MM.1S (cell line): ENCODE measurements around the gene EXOC6.

Experiments
- DNase-seq: peaks from one replicate; pipeline ENCODE4 v3.0.0-alpha.2; 2015
- H2AFZ ChIP-seq: fragments of 300-600 bp; sonication (generic); 2 replicates; pipeline ENCODE4 v1.6.0; 2016; ENCODE audit warnings: antibody characterized with exemption, low read length
- H3F3A ChIP-seq: fragments of 300-600 bp; sonication (generic); 2 replicates; pipeline ENCODE4 v1.6.1; 2016; ENCODE audit warnings: mild to moderate bottlenecking, antibody characterized with exemption, low read length, moderate library complexity, mixed read lengths; ENCODE audit not compliant: insufficient read depth
- H3K27ac ChIP-seq: fragments of 300-600 bp; sonication (generic); 2 replicates; pipeline ENCODE4 v1.5.1; 2016; ENCODE audit warnings: mild to moderate bottlenecking, low read length
- H3K27me3 ChIP-seq: fragments of 300-600 bp; sonication (generic); replicated peaks from 2 replicates; pipeline ENCODE4 v1.6.0; 2016; ENCODE audit warnings: low read length; ENCODE audit not compliant: insufficient read depth
- H3K36me3 ChIP-seq: fragments of 300-600 bp; sonication (generic); replicated peaks from 2 replicates; pipeline ENCODE4 v1.6.1; 2016; ENCODE audit warnings: mild to moderate bottlenecking, low read length, mixed read lengths; ENCODE audit not compliant: insufficient read depth
- H3K4me1 ChIP-seq: fragments of 300-600 bp; sonication (generic); 2 replicates; pipeline ENCODE4 v1.6.1; 2016; ENCODE audit warnings: low read length, mixed read lengths
- H3K4me2 ChIP-seq: fragments of 300-600 bp; sonication (generic); 2 replicates; pipeline ENCODE4 v1.6.0; 2016; ENCODE audit warnings: low read depth, low read length
- H3K4me3 ChIP-seq: fragments of 300-600 bp; sonication (generic); 2 replicates; pipeline ENCODE4 v1.5.1; 2016; ENCODE audit warnings: low read length, mixed read lengths
- H3K79me2 ChIP-seq: fragments of 300-600 bp; sonication (generic); 2 replicates; pipeline ENCODE4 v1.6.1; 2016; ENCODE audit warnings: mixed run types, low read length, mixed read lengths
- H3K9ac ChIP-seq: fragments of 300-600 bp; sonication (generic); 2 replicates; pipeline ENCODE4 v1.6.1; 2016; ENCODE audit warnings: low read length, mixed read lengths
- H3K9me2 ChIP-seq: fragments of 300-600 bp; sonication (generic); replicated peaks from 2 replicates; pipeline ENCODE4 v1.6.1; 2016; ENCODE audit warnings: mild to moderate bottlenecking, low read length, mixed read lengths; ENCODE audit not compliant: insufficient read depth
- H3K9me3 ChIP-seq: fragments of 300-600 bp; sonication (generic); replicated peaks from 2 replicates; pipeline ENCODE4 v1.6.1; 2016; ENCODE audit warnings: mild to moderate bottlenecking, low read length, mixed read lengths; ENCODE audit not compliant: insufficient read depth
- H4K20me1 ChIP-seq: fragments of 300-600 bp; sonication (generic); 2 replicates; pipeline ENCODE4 v1.6.1; 2016; ENCODE audit warnings: mild to moderate bottlenecking, low read length, moderate library complexity, mixed read lengths; ENCODE audit not compliant: insufficient read depth
- EZH2 ChIP-seq: fragments of 300-600 bp; sonication (generic); optimal IDR thresholded peaks from 2 replicates; pipeline ENCODE3; 2017; ENCODE audit warnings: low read depth, mild to moderate bottlenecking, antibody characterized with exemption, low read length, mixed read lengths
- EZH2phosphoT487 ChIP-seq: fragments of 300-600 bp; sonication (generic); IDR thresholded peaks from 2 replicates; pipeline ENCODE4 v1.6.1; 2018; ENCODE audit warnings: antibody characterized with exemption, low read length
- TF ChIP-seq, protein P1 (sequence below): fragments of 300-600 bp; sonication (generic); IDR thresholded peaks from 2 replicates; pipeline ENCODE4 v1.5.1; 2016; ENCODE audit warnings: antibody characterized with exemption, low read length, mixed read lengths

EXOC6 gene

DNA sequence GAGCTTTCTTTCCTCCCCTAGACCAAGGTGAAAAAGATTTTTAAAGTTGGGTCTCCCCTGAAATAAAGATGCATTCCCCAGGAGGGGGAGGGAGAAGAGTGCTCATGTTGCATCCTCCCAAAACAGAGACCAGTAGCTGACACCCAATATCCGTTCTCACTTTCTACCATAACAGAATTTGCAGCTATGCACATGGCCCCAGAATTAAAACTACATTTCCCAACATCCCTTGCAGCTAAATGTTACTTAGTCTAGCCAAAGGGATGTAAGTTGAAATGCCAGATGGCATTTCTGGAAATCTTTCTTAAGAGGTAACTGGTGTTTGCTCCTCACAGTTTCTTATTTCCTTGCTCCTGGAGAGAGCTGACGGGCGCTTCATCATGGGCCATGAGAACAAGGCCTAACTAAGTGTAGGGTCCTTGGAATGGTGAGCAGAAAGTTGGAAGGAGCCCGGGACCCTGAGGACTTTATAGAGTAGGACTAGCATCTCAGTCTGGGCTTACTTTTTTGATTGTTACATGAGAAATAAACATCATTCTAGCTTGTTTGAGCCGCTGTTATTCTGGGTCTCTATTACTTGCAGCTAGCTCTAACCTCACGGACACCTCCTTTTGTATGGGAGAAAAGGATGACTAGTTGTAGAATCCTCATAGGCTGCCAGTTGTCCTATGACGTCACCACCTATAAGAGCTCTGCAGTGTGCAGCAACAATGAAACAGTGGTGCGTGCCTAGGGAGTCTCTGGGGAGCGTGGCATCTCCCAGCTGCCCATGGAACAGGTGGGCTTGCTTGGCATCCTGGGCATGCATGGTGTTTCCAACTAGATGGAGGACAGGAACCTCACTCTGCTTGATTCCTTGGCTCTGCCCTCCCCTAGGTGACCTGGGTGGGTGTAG, 46.1 kb upstream of the EXOC6 start:
- H4K20me1 ChIP-seq = no peaks in the 10 kb centered on the region
- no peaks in the 10 kb centered on the region for H3K36me3 ChIP-seq
- H3K4me3 ChIP-seq = no peak overlapping the region
- H3K27me3 ChIP-seq = no peaks in the 10 kb centered on the region
- H3K9me2 ChIP-seq = no peaks in the 10 kb centered on the region
- H2AFZ ChIP-seq = no peak overlapping the region
- no peak for DNase-seq
- no peaks in the 10 kb centered on the region for H3K4me1 ChIP-seq
- no peaks in the 10 kb centered on the region for H3K9me3 ChIP-seq
- no peak overlapping the region for H3K27ac ChIP-seq
- no peak overlapping the region for H3K4me2 ChIP-seq
- TF ChIP-seq, protein P1, sequence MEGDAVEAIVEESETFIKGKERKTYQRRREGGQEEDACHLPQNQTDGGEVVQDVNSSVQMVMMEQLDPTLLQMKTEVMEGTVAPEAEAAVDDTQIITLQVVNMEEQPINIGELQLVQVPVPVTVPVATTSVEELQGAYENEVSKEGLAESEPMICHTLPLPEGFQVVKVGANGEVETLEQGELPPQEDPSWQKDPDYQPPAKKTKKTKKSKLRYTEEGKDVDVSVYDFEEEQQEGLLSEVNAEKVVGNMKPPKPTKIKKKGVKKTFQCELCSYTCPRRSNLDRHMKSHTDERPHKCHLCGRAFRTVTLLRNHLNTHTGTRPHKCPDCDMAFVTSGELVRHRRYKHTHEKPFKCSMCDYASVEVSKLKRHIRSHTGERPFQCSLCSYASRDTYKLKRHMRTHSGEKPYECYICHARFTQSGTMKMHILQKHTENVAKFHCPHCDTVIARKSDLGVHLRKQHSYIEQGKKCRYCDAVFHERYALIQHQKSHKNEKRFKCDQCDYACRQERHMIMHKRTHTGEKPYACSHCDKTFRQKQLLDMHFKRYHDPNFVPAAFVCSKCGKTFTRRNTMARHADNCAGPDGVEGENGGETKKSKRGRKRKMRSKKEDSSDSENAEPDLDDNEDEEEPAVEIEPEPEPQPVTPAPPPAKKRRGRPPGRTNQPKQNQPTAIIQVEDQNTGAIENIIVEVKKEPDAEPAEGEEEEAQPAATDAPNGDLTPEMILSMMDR = no peak
- TF ChIP-seq EZH2 (no peak), EZH2phosphoT487 (no peak)
- H3K79me2 ChIP-seq = no peaks in the 10 kb centered on the region
- no peak overlapping the region for H3K9ac ChIP-seq
- no peaks in the 10 kb centered on the region for H3F3A ChIP-seq

DNA sequence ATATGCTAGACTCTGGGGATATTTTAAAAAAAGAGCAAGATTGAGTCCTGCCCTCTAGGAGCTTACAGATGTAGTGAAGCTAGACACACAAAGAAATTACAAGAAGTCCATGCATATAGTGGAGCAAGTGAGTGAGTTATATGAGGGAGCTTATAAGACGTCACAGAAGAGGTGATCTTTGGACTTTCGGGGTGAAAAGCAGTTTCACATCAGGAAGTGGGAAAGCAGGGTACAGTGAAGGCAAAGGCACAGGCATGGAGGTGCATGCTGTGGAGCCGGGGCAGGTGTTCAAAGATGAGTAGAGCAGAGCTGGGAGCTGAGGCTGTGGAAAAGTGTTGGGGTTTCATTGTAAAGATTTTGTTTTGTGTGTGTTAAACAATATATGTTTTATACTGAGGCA, 38.5 kb upstream of the EXOC6 start:
- Histone ChIP-seq H3K9ac (no peak overlapping the region), H2AFZ (no peak overlapping the region), H3K4me2 (no peak overlapping the region), H3K79me2 (no peaks in the 10 kb centered on the region), H3K4me1 (no peaks in the 10 kb centered on the region), H4K20me1 (no peaks in the 10 kb centered on the region), H3K36me3 (no peaks in the 10 kb centered on the region), H3K9me2 (no peaks in the 10 kb centered on the region), H3K9me3 (no peaks in the 10 kb centered on the region), H3K4me3 (no peak overlapping the region), H3K27me3 (no peaks in the 10 kb centered on the region), H3F3A (no peaks in the 10 kb centered on the region), H3K27ac (no peak overlapping the region)
- no peak for TF ChIP-seq EZH2phosphoT487
- TF ChIP-seq EZH2 = no peak
- TF ChIP-seq, protein P1 = no peak
- no peak for DNase-seq

DNA sequence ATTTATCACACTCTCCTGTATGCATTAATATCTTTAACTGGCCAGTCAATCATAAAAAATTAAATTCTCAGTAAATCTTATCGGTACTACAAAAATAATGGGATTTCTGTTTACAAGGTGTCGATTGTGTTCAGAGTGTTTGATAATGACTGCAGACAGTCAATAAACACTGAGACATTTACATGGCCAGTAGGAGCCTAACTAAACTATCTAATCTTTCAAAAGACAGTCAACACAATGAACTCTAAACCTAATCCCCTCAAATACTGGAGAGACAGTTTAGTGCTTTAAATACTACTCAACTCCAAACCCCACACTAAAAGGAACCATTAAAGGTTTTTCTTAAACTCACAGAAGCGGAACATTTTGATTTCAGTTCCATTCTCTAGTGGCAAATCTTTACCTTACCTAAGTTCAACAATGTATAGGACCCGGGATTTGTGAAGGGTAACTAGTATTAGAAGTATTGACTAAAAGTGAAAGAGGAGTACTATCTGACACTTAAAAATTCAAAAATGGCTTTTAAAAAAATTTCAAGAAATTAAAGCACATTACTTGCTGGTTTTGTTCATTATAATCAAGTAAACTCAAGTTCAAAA, 37.3 kb upstream of the EXOC6 start:
- Histone ChIP-seq H3K9me3 (no peaks in the 10 kb centered on the region), H3K27me3 (no peaks in the 10 kb centered on the region), H3K27ac (no peak overlapping the region), H4K20me1 (no peaks in the 10 kb centered on the region), H3K4me2 (no peak overlapping the region), H2AFZ (no peak overlapping the region), H3K4me3 (no peak overlapping the region), H3K9me2 (no peaks in the 10 kb centered on the region), H3K4me1 (no peaks in the 10 kb centered on the region), H3K9ac (no peak overlapping the region), H3K79me2 (no peaks in the 10 kb centered on the region), H3K36me3 (no peaks in the 10 kb centered on the region), H3F3A (no peaks in the 10 kb centered on the region)
- no peak for DNase-seq
- TF ChIP-seq EZH2phosphoT487 (no peak), EZH2 (no peak)
- TF ChIP-seq, protein P1 = no peak
